Motor neuron (in vitro differentiated cells): ENCODE results near the gene NOP53. TPM values are rescaled to one million over a fixed set of nuclear protein-coding genes. Genes with fewer than 3 reads are reported as not detected.
A peak's percentile ranks its signal among the peaks of the same experiment; 100 is the strongest.
"Not testable (repeated sequence)": the region's sequence is repeated elsewhere in the genome, so short reads cannot be mapped to it uniquely, and the experiment has no call there.

ENCODE experiments used
- ATAC-seq, 8 experiments: fragments of 200-7000 bp; cut with Tn5 transposase; replicated peaks in 6 of 8; 2 replicates each; pipeline ENCODE4 v1.8.0; 2021; ENCODE audit warnings: mild to moderate bottlenecking in 8 of 8, moderate library complexity in 8 of 8
- H3K27ac ChIP-seq, 2 donors: fragments of 250-450 bp; sonication (Bioruptor Pico); 2 replicates each; pipeline ENCODE4 v1.9.0; 2021; ENCODE audit warnings: antibody characterized with exemption in 2 of 2, mild to moderate bottlenecking in 2 of 2, moderate library complexity in 1 of 2
- H3K4me1 ChIP-seq, 2 donors: fragments of 250-450 bp; sonication (Bioruptor Pico); replicated peaks in 1 of 2; 2 replicates each; pipeline ENCODE4 v1.6.1; 2021; ENCODE audit warnings: antibody characterized with exemption in 2 of 2, mild to moderate bottlenecking in 2 of 2, moderate library complexity in 1 of 2
- H3K4me3 ChIP-seq, 5 donors: fragments of 250-450 bp; sonication (Bioruptor Pico); 2 replicates each; pipeline ENCODE4 v1.9.0; 2021; ENCODE audit warnings: antibody characterized with exemption in 5 of 5, mild to moderate bottlenecking in 5 of 5, moderate library complexity in 4 of 5
- WGBS, 10 experiments: fragments of 450-650 bp; shearing (Covaris generic); methylation state at CpG; one replicate each; pipeline ENCODE4 v1.0.0; 2022; 5-methylcytosine and 5-hydroxymethylcytosine counted together
- in situ Hi-C, 9 experiments: fragments of 400-800 bp; cut with MboI; loops; one replicate each; pipeline ENCODE4 v1.15.0; 2021; ENCODE audit warnings: low sequenced_read_pairs in 9 of 9, low pct_unique_long_range_greater_than_20kb in 2 of 9; ENCODE audit not compliant: unreplicated experiment in 9 of 9
- total RNA-seq, 8 experiments: library from RNA; unstranded; fragments of 300-600 nt; gene quantifications; 2 replicates each; pipeline versions ENCODE4 v1.2.3 to v1.2.4, GENCODE V29; 2022

Gene NOP53
- total RNA-seq, 8 experiments from 2014 or later = 106 to 243 (median 168) TPM

DNA sequence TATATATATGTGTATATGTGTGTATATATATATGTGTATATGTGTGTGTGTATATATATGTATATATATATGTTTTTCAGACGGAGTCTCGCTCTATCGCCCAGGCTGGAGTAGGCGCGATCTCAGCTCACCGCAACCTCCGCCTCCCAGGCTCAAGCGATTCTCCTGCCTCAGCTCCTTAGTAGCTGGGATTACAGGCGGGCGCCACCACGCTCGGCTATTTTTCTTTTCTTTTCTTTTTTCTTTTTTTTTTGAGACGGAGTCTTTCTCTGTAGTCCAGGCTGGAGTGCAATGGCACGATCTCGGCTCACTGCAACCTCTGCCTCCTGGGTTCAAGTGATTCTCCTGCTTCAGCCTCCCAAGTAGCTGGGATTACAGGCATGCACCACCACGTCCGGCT lies 783 bp downstream of the NOP53 start:
- Histone ChIP-seq H3K4me3 (peak overlapping the region; percentile 93 to 99 (median 97)), H3K27ac (peak overlapping the region in 1 of 2 donors; percentile 99), H3K4me1 (peaks cover 9 to 25% of the 10 kb centered on the region in 2 donors)
- WGBS, 10 experiments = 40 to 100% (median 79%) methylated on average over 1 to 6 of the region's 17 CpGs; no CpG with 5 or more reads in 6 of the 10 experiments
- in situ Hi-C loops = loop anchor here in 2 of 9 experiments (25.0 kb wide), 2 partner anchors 309 to 459 kb away; no protein-coding TSS in a partner anchor
- ATAC-seq = not testable (repeated sequence)

- WGBS, 10 experiments = 33 to 100% (median 93%) methylated on average over 1 to 3 of the region's 3 CpGs; no CpG with 5 or more reads in 3 of the 10 experiments
- no peak for ATAC-seq
- no peak overlapping the region for H3K27ac ChIP-seq
- in situ Hi-C loops = loop anchor here in 2 of 9 experiments (25.0 kb wide), 2 partner anchors 312 to 462 kb away; no protein-coding TSS in a partner anchor
- H3K4me1 ChIP-seq = peaks cover 6 to 12% of the 10 kb centered on the region in 2 donors
- no peak overlapping the region for H3K4me3 ChIP-seq
These were observed 4.0 kb downstream of the NOP53 start for GRCh38 chr19:47749326-47749725.

DNA sequence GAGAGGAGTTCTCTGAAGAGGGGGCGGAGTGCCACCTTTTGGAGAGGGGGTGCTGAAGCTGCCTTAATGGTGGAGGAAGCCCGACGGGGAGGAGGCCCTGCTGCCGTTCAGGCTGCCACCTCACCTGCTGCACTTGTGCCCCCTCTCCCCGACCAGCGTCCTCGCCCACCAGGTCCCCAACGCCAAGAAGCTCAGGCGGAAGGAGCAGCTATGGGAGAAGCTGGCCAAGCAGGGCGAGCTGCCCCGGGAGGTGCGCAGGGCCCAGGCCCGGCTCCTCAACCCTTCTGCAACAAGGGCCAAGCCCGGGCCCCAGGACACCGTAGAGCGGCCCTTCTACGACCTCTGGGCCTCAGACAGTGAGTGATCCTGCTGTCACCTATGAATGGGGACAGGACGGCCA lies 5.4 kb downstream of the NOP53 start:
- ATAC-seq = peak in 3 of 8 experiments; percentile 14 to 20 (median 15)
- no peak overlapping the region for H3K27ac ChIP-seq
- H3K4me1 ChIP-seq = peaks cover 6 to 7% of the 10 kb centered on the region in 2 donors
- whole genome bisulfite sequencing, 10 experiments = 86 to 100% (median 100%) methylated on average over 2 to 8 of the region's 18 CpGs; no CpG with 5 or more reads in 6 of the 10 experiments
- in situ Hi-C loops = no loop called here
- no peak overlapping the region for H3K4me3 ChIP-seq

GRCh38 chr19:47752440-47753211 lies 7.3 kb downstream of the NOP53 start:
- no peak overlapping the region for H3K27ac ChIP-seq
- WGBS, 10 experiments = 83 to 100% (median 97%) methylated on average over 1 to 6 of the region's 27 CpGs; no CpG with 5 or more reads in 6 of the 10 experiments
- H3K4me3 ChIP-seq = no peak overlapping the region
- no peaks in the 10 kb centered on the region for H3K4me1 ChIP-seq
- in situ Hi-C loops = no loop called here
- ATAC-seq = no peak

- H3K27ac ChIP-seq = no peak overlapping the region
- ATAC-seq = peak in 4 of 8 experiments; percentile 3 to 15 (median 12)
- H3K4me3 ChIP-seq = no peak overlapping the region
- no peaks in the 10 kb centered on the region for H3K4me1 ChIP-seq
- in situ Hi-C loops = no loop called here
- 100% methylated on average over 1 to 2 of the region's 37 CpGs; no CpG with 5 or more reads in 8 of the 10 experiments for WGBS, 10 experiments
These were observed 9.1 kb downstream of the NOP53 start for GRCh38 chr19:47754206-47755064.

DNA sequence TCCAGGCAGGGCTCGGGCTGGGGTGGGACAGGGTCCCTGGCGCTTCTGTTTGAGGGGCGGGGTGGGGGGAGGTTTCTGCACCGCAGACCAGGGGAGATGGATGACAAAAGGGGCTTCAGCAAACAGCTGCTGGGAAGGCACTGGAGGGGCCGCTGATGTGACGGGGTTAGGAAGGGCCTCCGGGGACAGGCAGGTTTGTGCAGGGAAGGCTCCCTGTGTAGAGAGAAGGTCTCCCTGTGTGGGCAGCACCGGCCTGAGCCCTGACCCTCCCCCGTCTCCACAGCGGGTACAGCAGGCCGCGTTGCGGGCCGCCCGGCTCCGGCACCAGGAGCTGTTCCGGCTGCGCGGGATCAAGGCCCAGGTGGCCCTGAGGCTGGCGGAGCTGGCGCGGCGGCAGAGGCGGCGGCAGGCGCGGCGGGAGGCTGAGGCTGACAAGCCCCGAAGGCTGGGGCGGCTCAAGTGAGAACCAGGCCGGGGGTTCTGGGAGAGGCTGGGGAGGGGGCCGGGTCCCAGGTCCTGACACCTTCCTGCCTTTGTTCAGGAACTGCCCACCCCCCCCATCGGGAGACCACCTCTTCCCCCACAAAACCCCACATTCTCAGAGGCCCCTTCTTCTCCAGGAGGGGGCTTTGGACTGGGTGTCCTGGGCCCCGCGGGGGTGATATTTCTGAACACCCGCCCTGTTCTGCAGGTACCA lies 9.9 kb downstream of the NOP53 start:
- H3K27ac ChIP-seq = no peak overlapping the region
- no CpG with 5 or more reads among the region's 36 CpGs for WGBS, 10 experiments
- in situ Hi-C loops = no loop called here
- H3K4me1 ChIP-seq = no peaks in the 10 kb centered on the region
- peak in 4 of 8 experiments; percentile 4 to 18 (median 10) for ATAC-seq
- no peak overlapping the region for H3K4me3 ChIP-seq

- in situ Hi-C loops = no loop called here
- WGBS, 10 experiments = 88 to 100% (median 91%) methylated on average over 4 to 6 of the region's 28 CpGs; no CpG with 5 or more reads in 7 of the 10 experiments
- ATAC-seq = peak in 3 of 8 experiments; percentile 5 to 11 (median 10)
- Histone ChIP-seq H3K4me3 (no peak overlapping the region), H3K27ac (no peak overlapping the region), H3K4me1 (no peaks in the 10 kb centered on the region)
These were observed 10.6 kb downstream of the NOP53 start for GRCh38 chr19:47755762-47756626.

DNA sequence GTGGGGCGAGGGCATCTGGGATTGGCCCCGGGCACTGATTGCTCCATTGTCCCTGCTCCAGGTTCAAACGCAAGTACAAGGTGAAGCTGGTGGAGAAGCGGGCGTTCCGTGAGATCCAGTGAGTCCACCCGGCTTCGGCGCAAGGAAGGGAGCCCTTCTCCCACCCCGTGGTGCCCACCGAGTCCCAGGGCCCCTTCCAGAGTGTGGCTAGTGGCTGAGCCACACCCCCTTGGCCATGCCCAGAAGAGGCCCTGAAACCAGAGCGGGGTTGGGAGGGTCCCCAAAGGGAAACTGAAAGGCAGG lies 11.2 kb downstream of the NOP53 start:
- no peak overlapping the region for H3K4me3 ChIP-seq
- in situ Hi-C loops = no loop called here
- H3K27ac ChIP-seq = no peak overlapping the region
- WGBS, 10 experiments = 70 to 100% (median 85%) methylated on average over 2 to 8 of the region's 12 CpGs; no CpG with 5 or more reads in 7 of the 10 experiments
- ATAC-seq = peak in 2 of 8 experiments; percentile 7 to 26
- no peaks in the 10 kb centered on the region for H3K4me1 ChIP-seq

GRCh38 chr19:47756953-47757608 lies 11.7 kb downstream of the NOP53 start:
- WGBS, 10 experiments = 67 to 100% (median 86%) methylated on average over 1 to 6 of the region's 22 CpGs; no CpG with 5 or more reads in 2 of the 10 experiments

DNA sequence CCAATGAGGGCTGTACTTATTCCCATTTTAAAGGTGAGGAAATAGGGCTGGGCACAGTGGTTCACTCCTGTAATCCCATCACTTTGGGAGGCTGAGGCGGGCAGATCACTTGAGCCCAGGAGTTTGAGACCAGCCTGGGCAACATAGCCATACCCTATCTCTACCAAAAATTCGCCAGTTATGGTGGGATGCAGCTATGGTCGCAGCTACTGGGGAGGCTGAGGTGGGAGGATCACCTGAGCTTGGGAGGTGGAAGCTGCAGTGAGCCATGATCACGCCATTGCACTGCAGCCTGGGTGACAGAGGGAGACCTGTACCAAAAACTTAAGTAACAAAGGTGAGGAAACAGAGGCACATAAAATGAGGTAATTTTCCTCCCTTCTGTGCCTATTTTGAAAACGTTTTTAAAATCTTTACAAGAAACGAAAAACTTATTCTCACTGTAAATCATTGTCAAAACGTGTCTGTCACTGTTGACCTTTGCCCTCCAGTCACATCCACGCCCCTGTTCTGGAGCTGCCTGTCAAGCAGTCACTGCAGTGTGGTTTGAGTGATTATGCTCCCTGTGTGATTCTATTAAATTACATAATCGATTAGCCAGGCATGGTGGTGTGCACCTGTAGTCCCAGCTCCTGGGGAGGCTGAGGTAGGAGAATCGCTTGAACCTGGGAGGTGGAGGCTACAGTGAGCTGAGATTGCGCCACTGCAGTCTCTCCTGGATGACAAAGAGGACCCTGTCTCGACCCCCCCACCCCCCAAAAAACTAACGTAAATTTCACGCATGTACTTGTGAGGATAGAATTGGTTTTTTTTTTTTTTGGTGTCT lies 12.5 kb downstream of the NOP53 start:
- in situ Hi-C loops = no loop called here
- WGBS, 10 experiments = 60 to 100% (median 84%) methylated on average over 1 to 10 of the region's 14 CpGs
- Histone ChIP-seq H3K4me1 (no peaks in the 10 kb centered on the region), H3K27ac (no peak overlapping the region), H3K4me3 (no peak overlapping the region)
- no peak for ATAC-seq

More at GRCh38 chr19:47756953-47757608, 11.7 kb downstream of the NOP53 start:
- in situ Hi-C loops = no loop called here
- Histone ChIP-seq H3K4me1 (no peaks in the 10 kb centered on the region), H3K4me3 (no peak overlapping the region), H3K27ac (no peak overlapping the region)
- no peak for ATAC-seq

GRCh38 chr19:47758443-47758804 lies 13.1 kb downstream of the NOP53 start:
- in situ Hi-C loops = no loop called here
- 17 to 100% (median 98%) methylated on average over 1 to 5 of the region's 5 CpGs; no CpG with 5 or more reads in 1 of the 10 experiments for WGBS, 10 experiments
- ATAC-seq = peak in 1 of 8 experiments; percentile 42
- Histone ChIP-seq H3K27ac (no peak overlapping the region), H3K4me1 (no peaks in the 10 kb centered on the region), H3K4me3 (no peak overlapping the region)
